ENCODE data around the gene CRELD1. TPM values are rescaled to one million over a fixed set of nuclear protein-coding genes. Genes with fewer than 3 reads are reported as not detected.

The CRELD1 gene
- total and polyA plus RNA-seq, 2 of the 13 experiments (the other 11 are each of a cell fraction or from before 2014, with no cell fraction given) = 27.1 to 61.9 TPM

DNA sequence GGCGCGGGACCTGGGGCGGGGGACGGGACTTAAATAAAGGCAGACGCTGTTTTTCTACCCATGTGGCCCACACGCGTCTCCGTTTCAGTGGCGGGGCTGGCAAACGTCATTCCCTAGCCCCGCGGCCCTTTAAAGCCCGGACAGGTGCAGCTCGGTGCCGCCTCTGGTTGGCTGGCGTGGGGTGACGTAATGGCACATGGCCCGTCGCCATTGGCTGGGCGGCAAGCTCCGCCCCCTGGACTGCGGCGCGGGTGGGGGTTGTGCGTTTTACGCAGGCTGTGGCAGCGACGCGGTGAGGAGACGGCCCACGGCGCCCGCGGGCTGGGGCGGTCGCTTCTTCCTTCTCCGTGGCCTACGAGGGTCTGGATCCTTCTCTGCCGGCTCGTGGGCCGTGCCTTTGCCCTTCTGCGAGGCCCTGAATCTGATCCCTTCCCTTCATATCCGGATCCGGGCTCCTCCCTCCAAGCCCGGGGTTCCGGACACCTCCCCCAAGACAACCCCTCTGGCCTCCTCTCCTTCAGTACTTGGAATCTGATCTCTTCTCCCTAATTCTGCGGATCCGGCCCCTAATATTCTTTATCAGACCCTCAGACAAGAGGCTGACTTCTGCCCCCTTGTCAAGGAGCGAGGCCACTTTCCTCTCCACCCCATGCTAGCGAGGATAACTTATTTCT lies at the start of gene CRELD1 (continued):
- TF ChIP-seq NFKB2 (CRISPR knock-in tag; IDR thresholded peaks at IDR 0.05; ENCODE audit: borderline replicate concordance) = peak; percentile 86
- TF ChIP-seq ZNF678 (CRISPR knock-in tag; IDR thresholded peaks at IDR 0.05) = 0 out of 2 replicates have a peak, but pooled peaks have one; percentile 61
- 0 out of 2 replicates have a peak, but pooled peaks have one; percentile 46 for TF ChIP-seq ZBTB8A (CRISPR knock-in tag; IDR thresholded peaks at IDR 0.05; ENCODE audit: borderline replicate concordance, low read depth)
- peak; percentile 16; the same call in 1 of the 2 replicates for TF ChIP-seq GABPA (IDR thresholded peaks at IDR 0.05; ENCODE audit: low read depth, low read length)
- TF ChIP-seq GABPA (CRISPR knock-in tag; IDR thresholded peaks at IDR 0.05; ENCODE audit: low read depth) = peak; percentile 56
- TF ChIP-seq ZBTB14 (CRISPR knock-in tag; IDR thresholded peaks at IDR 0.05) = no peak
- no peak for TF ChIP-seq ZC3H4 (CRISPR knock-in tag; IDR thresholded peaks at IDR 0.05; ENCODE audit: borderline replicate concordance)
- TF ChIP-seq ZSCAN25 (CRISPR knock-in tag; IDR thresholded peaks at IDR 0.05) = no peak
- TF ChIP-seq ISX (CRISPR knock-in tag; conservative IDR thresholded peaks at IDR 0.05) = no peak
- TF ChIP-seq, protein P1, sequence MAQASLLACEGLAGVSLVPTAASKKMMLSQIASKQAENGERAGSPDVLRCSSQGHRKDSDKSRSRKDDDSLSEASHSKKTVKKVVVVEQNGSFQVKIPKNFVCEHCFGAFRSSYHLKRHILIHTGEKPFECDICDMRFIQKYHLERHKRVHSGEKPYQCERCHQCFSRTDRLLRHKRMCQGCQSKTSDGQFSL (CRISPR knock-in tag; IDR thresholded peaks at IDR 0.05) = 0 out of 2 replicates have a peak, but pooled peaks have one; percentile 29
- peak; percentile 71; the same call in 1 of the 2 replicates for TF ChIP-seq ZNF430 (CRISPR knock-in tag; IDR thresholded peaks at IDR 0.05)
- TF ChIP-seq IRF1 (CRISPR knock-in tag; IDR thresholded peaks at IDR 0.05; ENCODE audit: low read depth) = no peak
- TF ChIP-seq MTF1 (CRISPR knock-in tag; IDR thresholded peaks at IDR 0.05) = 0 out of 2 replicates have a peak, but pooled peaks have one; percentile 50
- TF ChIP-seq ZFP90 (CRISPR knock-in tag; IDR thresholded peaks at IDR 0.05; ENCODE audit: borderline replicate concordance) = peak; percentile 38
- TF ChIP-seq CBX5 (CRISPR knock-in tag; IDR thresholded peaks at IDR 0.05; ENCODE audit: borderline replicate concordance) = peak; percentile 12; the same call in 1 of the 2 replicates
- TF ChIP-seq ZNF3 (CRISPR knock-in tag; IDR thresholded peaks at IDR 0.05) = no peak
- no peak for TF ChIP-seq ZNF121 (CRISPR knock-in tag; IDR thresholded peaks at IDR 0.05)
- TF ChIP-seq ZNF264 (CRISPR knock-in tag; IDR thresholded peaks at IDR 0.05) = 0 out of 2 replicates have a peak, but pooled peaks have one; percentile 57
- 0 out of 2 replicates have a peak, but pooled peaks have one; percentile 79 for TF ChIP-seq ZNF101 (CRISPR knock-in tag; IDR thresholded peaks at IDR 0.05; ENCODE audit: borderline replicate concordance, low read depth)
- TF ChIP-seq ZNF30 (CRISPR knock-in tag; IDR thresholded peaks at IDR 0.05) = 0 out of 2 replicates have a peak, but pooled peaks have one; percentile 24
- TF ChIP-seq BCL6 (CRISPR knock-in tag; IDR thresholded peaks at IDR 0.05) = peak; percentile 19; the same call in 1 of the 2 replicates
- TF ChIP-seq KDM3A (CRISPR knock-in tag; IDR thresholded peaks at IDR 0.05; ENCODE audit: low read depth) = no peak
- 0 out of 2 replicates have a peak, but pooled peaks have one; percentile 62 for TF ChIP-seq MAF1 (CRISPR knock-in tag; IDR thresholded peaks at IDR 0.05; ENCODE audit: borderline replicate concordance)
- TF ChIP-seq ZNF746 (CRISPR knock-in tag; IDR thresholded peaks at IDR 0.05) = no peak
- TF ChIP-seq ZNF670 (CRISPR knock-in tag; IDR thresholded peaks at IDR 0.05; ENCODE audit: borderline replicate concordance) = no peak
- TF ChIP-seq NFRKB (IDR thresholded peaks at IDR 0.05) = no peak
- peak; percentile 48 for TF ChIP-seq MED1 (CRISPR knock-in tag; IDR thresholded peaks at IDR 0.05)
- no peak for TF ChIP-seq HNRNPUL1 (IDR thresholded peaks at IDR 0.05; ENCODE audit: low read depth, low read length)
- TF ChIP-seq SNAI1 (CRISPR knock-in tag; IDR thresholded peaks at IDR 0.05; ENCODE audit: borderline replicate concordance) = no peak
- TF ChIP-seq MXD1 (CRISPR knock-in tag; IDR thresholded peaks at IDR 0.05) = no peak; the same call in 1 of the 2 replicates
